ENCODE measurements around the gene CDKL2. TPM values are rescaled to one million over a fixed set of nuclear protein-coding genes. Genes with fewer than 3 reads are reported as not detected.

The CDKL2 gene
- total RNA-seq, 2 donors from 2014 or later, result 0.37 to 1.3 TPM

GRCh38 chr4:75675004-75675531, 44.7 kb upstream of the CDKL2 start:
- DNase-seq, result no peak
- H3K36me3 ChIP-seq (ENCODE audit: control insufficient read depth, insufficient read depth, low read length), result peaks cover 5% of the 10 kb centered on the region
- no peaks in the 10 kb centered on the region for H3K9me3 ChIP-seq (ENCODE audit: control insufficient read depth, low read length)
- 92% methylated on average over 6 to 11 of the region's 11 CpGs for WGBS, 2 experiments (ENCODE audit: insufficient coverage in 1 of 2, insufficient read length in 1 of 2)
- no peaks in the 10 kb centered on the region for H3K27me3 ChIP-seq (ENCODE audit: control insufficient read depth, insufficient read depth, low read length, poor library complexity, severe bottlenecking)
- peak overlapping the region; percentile 53 for H3K27ac Mint-ChIP-seq
- no peak overlapping the region for H3K4me3 ChIP-seq (ENCODE audit: low read length)
- no peak overlapping the region for H3K4me3 Mint-ChIP-seq
- H3K9ac ChIP-seq (ENCODE audit: extremely low read depth, low read length, poor library complexity, severe bottlenecking), result no peak overlapping the region
- H3K36me3 Mint-ChIP-seq (ENCODE audit: low read depth), result no peaks in the 10 kb centered on the region
- H3K27ac ChIP-seq (ENCODE audit: low read depth, low read length), result no peak overlapping the region
- H3K9me3 Mint-ChIP-seq, result no peaks in the 10 kb centered on the region
- H3K27me3 Mint-ChIP-seq (ENCODE audit: insufficient read depth), result no peaks in the 10 kb centered on the region
- TF ChIP-seq, protein P1, sequence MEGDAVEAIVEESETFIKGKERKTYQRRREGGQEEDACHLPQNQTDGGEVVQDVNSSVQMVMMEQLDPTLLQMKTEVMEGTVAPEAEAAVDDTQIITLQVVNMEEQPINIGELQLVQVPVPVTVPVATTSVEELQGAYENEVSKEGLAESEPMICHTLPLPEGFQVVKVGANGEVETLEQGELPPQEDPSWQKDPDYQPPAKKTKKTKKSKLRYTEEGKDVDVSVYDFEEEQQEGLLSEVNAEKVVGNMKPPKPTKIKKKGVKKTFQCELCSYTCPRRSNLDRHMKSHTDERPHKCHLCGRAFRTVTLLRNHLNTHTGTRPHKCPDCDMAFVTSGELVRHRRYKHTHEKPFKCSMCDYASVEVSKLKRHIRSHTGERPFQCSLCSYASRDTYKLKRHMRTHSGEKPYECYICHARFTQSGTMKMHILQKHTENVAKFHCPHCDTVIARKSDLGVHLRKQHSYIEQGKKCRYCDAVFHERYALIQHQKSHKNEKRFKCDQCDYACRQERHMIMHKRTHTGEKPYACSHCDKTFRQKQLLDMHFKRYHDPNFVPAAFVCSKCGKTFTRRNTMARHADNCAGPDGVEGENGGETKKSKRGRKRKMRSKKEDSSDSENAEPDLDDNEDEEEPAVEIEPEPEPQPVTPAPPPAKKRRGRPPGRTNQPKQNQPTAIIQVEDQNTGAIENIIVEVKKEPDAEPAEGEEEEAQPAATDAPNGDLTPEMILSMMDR (conservative IDR thresholded peaks at IDR 0.05), result no peak
- H3K4me1 Mint-ChIP-seq, result peaks cover 20% of the 10 kb centered on the region
- no peaks in the 10 kb centered on the region for H3K4me1 ChIP-seq (ENCODE audit: control insufficient read depth, insufficient read depth, low read length)

GRCh38 chr4:75673959-75674328, 43.6 kb upstream of the CDKL2 start:
- Mint-ChIP-seq H3K4me1 (peaks cover 29% of the 10 kb centered on the region), H3K9me3 (no peaks in the 10 kb centered on the region), H3K27me3 (ENCODE audit: insufficient read depth) (no peaks in the 10 kb centered on the region), H3K4me3 (peak overlapping the region; percentile 99), H3K36me3 (ENCODE audit: low read depth) (no peaks in the 10 kb centered on the region), H3K27ac (peak overlapping the region; percentile 99)
- WGBS, 2 experiments (ENCODE audit: insufficient coverage in 1 of 2, insufficient read length in 1 of 2), result 65 to 94% methylated on average over 3 to 5 of the region's 5 CpGs
- H3K4me3 ChIP-seq (ENCODE audit: low read length), result peak overlapping the region; percentile 98
- no peaks in the 10 kb centered on the region for H3K9me3 ChIP-seq (ENCODE audit: control insufficient read depth, low read length)
- peak overlapping the region; percentile 98 for H3K27ac ChIP-seq (ENCODE audit: low read depth, low read length)
- TF ChIP-seq, protein P1 (conservative IDR thresholded peaks at IDR 0.05), result no peak
- H3K4me1 ChIP-seq (ENCODE audit: control insufficient read depth, insufficient read depth, low read length), result peaks cover 4% of the 10 kb centered on the region
- DNase-seq, result peak; percentile 46
- H3K36me3 ChIP-seq (ENCODE audit: control insufficient read depth, insufficient read depth, low read length), result peaks cover 5% of the 10 kb centered on the region
- no peaks in the 10 kb centered on the region for H3K27me3 ChIP-seq (ENCODE audit: control insufficient read depth, insufficient read depth, low read length, poor library complexity, severe bottlenecking)
- H3K9ac ChIP-seq (ENCODE audit: extremely low read depth, low read length, poor library complexity, severe bottlenecking), result peak overlapping the region; percentile 95

DNA sequence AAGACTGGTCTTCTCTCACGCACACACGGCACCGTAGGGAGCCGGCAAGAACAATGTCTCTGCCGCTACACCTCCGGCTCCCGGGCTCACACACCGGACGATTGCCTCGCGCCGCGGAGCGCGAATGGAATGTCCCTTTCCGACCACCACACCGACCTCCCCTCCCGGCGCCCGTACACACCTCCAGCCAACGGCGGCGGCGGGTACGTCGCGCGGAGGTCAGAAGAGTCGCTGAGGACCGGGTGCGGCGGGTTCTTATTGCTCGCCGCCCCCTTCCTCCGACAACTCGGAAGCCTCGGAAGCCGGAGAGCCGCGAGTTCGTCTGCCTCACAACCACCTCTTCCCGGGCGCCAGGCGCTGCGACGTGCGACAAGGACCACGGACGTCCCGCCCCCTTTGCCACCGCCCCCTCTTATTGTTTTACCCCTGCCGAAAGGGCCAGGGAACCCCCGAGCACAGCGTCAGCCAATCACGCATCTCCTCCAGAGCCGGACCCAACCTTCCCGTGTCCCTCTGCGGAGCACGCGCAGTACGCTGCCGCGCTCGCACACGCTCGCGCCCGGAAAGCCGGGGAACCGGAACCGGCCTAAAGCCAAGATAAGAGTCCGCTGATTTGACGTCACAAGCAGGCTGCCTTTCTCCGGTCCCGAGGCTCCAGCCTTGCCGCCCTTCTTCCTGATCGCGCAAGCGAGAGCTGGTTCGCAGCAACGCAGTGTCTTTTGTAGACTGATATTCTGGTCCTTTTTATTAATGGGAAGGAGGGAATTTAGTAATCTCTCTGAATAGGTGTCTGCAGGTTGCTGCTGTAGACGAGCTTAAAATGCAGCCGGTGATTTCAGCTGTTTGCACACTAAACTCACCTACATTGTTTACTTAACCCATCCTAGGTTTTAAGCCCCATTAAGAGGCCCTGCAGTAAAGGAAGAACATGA, 43.0 kb upstream of the CDKL2 start, which contains the start of gene G3BP2:
Gene G3BP2, minus strand, starts transcription at position 385 of the 932 bp plus-strand sequence. CDS start 11,386 bp downstream, outside the sequence.
- no peaks in the 10 kb centered on the region for H3K9me3 ChIP-seq (ENCODE audit: control insufficient read depth, low read length)
- Mint-ChIP-seq H3K4me3 (peak within 1 kb of the TSS; percentile 99), H3K9me3 (no peaks in the 10 kb centered on the region), H3K27ac (peak within 1 kb of the TSS; percentile 99), H3K4me1 (peaks cover 36% of the 10 kb centered on the region), H3K27me3 (ENCODE audit: insufficient read depth) (no peaks in the 10 kb centered on the region), H3K36me3 (ENCODE audit: low read depth) (no peaks in the 10 kb centered on the region)
- no peaks in the 10 kb centered on the region for H3K27me3 ChIP-seq (ENCODE audit: control insufficient read depth, insufficient read depth, low read length, poor library complexity, severe bottlenecking)
- TF ChIP-seq, protein P1 (conservative IDR thresholded peaks at IDR 0.05), result no peak
- H3K27ac ChIP-seq (ENCODE audit: low read depth, low read length), result peak within 1 kb of the TSS; percentile 98
- H3K4me3 ChIP-seq (ENCODE audit: low read length), result peak within 1 kb of the TSS; percentile 98
- H3K4me1 ChIP-seq (ENCODE audit: control insufficient read depth, insufficient read depth, low read length), result peaks cover 7% of the 10 kb centered on the region
- DNase-seq, result peak; percentile 99
- no peaks in the 10 kb centered on the region for H3K36me3 ChIP-seq (ENCODE audit: control insufficient read depth, insufficient read depth, low read length)
- H3K9ac ChIP-seq (ENCODE audit: extremely low read depth, low read length, poor library complexity, severe bottlenecking), result peak within 1 kb of the TSS; percentile 95
- WGBS, 2 experiments (ENCODE audit: insufficient coverage in 1 of 2, insufficient read length in 1 of 2), result 0% methylated on average over 30 to 83 of the region's 83 CpGs

Data from endodermal cell (in vitro differentiated cells).